HepG2 (cell line): ENCODE data around the gene MCF2L. TPM values are rescaled to one million over a fixed set of nuclear protein-coding genes. Genes with fewer than 3 reads are reported as not detected.

ENCODE experiments used
- ARID5B ChIP-seq: IDR thresholded peaks from 2 replicates; pipeline ENCODE4 v1.4.0; 2020; ENCODE audit warnings: mild to moderate bottlenecking, missing genetic modification reagents
- ARNT ChIP-seq: fragments of 450-650 bp; IDR thresholded peaks from 2 replicates; pipeline ENCODE4 v1.6.1; 2017
- FLYWCH1 ChIP-seq: sonication (generic); formaldehyde crosslinking; IDR thresholded peaks from 2 replicates; pipeline ENCODE4 v1.8.1; 2023; ENCODE audit warnings: mild to moderate bottlenecking, missing genetic modification reagents
- HMG20B ChIP-seq: conservative IDR thresholded peaks from 2 replicates; pipeline ENCODE4 v1.6.1; 2016; ENCODE audit warnings: missing genetic modification reagents, missing compliant biosample characterization
- KLF6 ChIP-seq: IDR thresholded peaks from 2 replicates; pipeline ENCODE4 v1.8.0; 2016; ENCODE audit warnings: missing biosample characterization, missing genetic modification reagents
- NPAS2 ChIP-seq: sonication (generic); formaldehyde crosslinking; IDR thresholded peaks from 2 replicates; pipeline ENCODE4 v1.8.0; 2022; ENCODE audit warnings: mild to moderate bottlenecking, missing genetic modification reagents, borderline replicate concordance
- NR1H2 ChIP-seq: sonication (generic); formaldehyde crosslinking; IDR thresholded peaks from 2 replicates; pipeline ENCODE4 v1.8.1; 2022; ENCODE audit warnings: low read depth, missing genetic modification reagents, borderline replicate concordance
- POGZ ChIP-seq: sonication (generic); formaldehyde crosslinking; IDR thresholded peaks from 2 replicates; pipeline ENCODE4 v1.4.0; 2020; ENCODE audit warnings: mild to moderate bottlenecking, missing genetic modification reagents
- SMARCE1 ChIP-seq: fragments of 450-650 bp; IDR thresholded peaks from 2 replicates; pipeline ENCODE4 v1.6.1; 2017; ENCODE audit warnings: borderline replicate concordance
- TEAD2 ChIP-seq: sonication (generic); formaldehyde crosslinking; IDR thresholded peaks from 2 replicates; pipeline ENCODE4 v1.9.0; 2021; ENCODE audit warnings: missing genetic modification reagents
- THRA ChIP-seq: sonication (generic); formaldehyde crosslinking; IDR thresholded peaks from 2 replicates; pipeline ENCODE4 v1.4.0; 2020; ENCODE audit warnings: missing genetic modification reagents, borderline replicate concordance
- U2AF1 ChIP-seq: fragments of 200-400 bp; formaldehyde crosslinking; optimal IDR thresholded peaks from 2 replicates; pipeline ENCODE3; 2017; ENCODE audit warnings: mild to moderate bottlenecking, low read depth, low read length
- ZFX ChIP-seq: sonication (generic); formaldehyde crosslinking; IDR thresholded peaks from 2 replicates; pipeline ENCODE4 v1.4.0; 2020; ENCODE audit warnings: mild to moderate bottlenecking, low read depth, missing genetic modification reagents, moderate library complexity
- ZNF138 ChIP-seq: sonication (generic); formaldehyde crosslinking; IDR thresholded peaks from 2 replicates; pipeline ENCODE4 v1.5.0; 2020; ENCODE audit warnings: mild to moderate bottlenecking, low read depth, missing genetic modification reagents
- ZNF382 ChIP-seq: sonication (generic); formaldehyde crosslinking; IDR thresholded peaks from 2 replicates; pipeline ENCODE4 v1.5.0; 2020; ENCODE audit warnings: missing genetic modification reagents, mild to moderate bottlenecking, borderline replicate concordance
- ZNF547 ChIP-seq: sonication (generic); formaldehyde crosslinking; IDR thresholded peaks from 2 replicates; pipeline ENCODE4 v1.5.1; 2020; ENCODE audit warnings: mild to moderate bottlenecking, missing genetic modification reagents
- ZNF670 ChIP-seq: sonication (generic); formaldehyde crosslinking; IDR thresholded peaks from 2 replicates; pipeline ENCODE4 v1.8.0; 2022; ENCODE audit warnings: mild to moderate bottlenecking, missing genetic modification reagents, borderline replicate concordance
- ZNF737 ChIP-seq: sonication (generic); formaldehyde crosslinking; IDR thresholded peaks from 2 replicates; pipeline ENCODE4 v1.5.0; 2020; ENCODE audit warnings: missing genetic modification reagents, mild to moderate bottlenecking, borderline replicate concordance
- ZNF776 ChIP-seq: sonication (generic); formaldehyde crosslinking; IDR thresholded peaks from 2 replicates; pipeline ENCODE4 v1.4.0; 2020; ENCODE audit warnings: mild to moderate bottlenecking, missing genetic modification reagents
- polyA plus RNA-seq, 8 experiments: library from polyadenylated mRNA; depleted of rRNA in 3 of 8; stranded (reverse) in 7 of 8; unstranded in 1 of 8; fragments of >200 nt; fragmentation: Illumina TruSeq in 4 of 8; extraction: Trizol in 4 of 8; gene quantifications; 2 replicates each; pipeline versions ENCODE4 v1.2.1 to v1.2.3, GENCODE V29; 2011 to 2016; ENCODE audit warnings: low read depth in 4 of 8, missing spikeins in 1 of 8, mixed read lengths in 1 of 8; ENCODE audit not compliant: insufficient read depth in 1 of 8
- total RNA-seq, 5 experiments: library from RNA; depleted of rRNA; stranded (reverse); fragments of >200 nt; fragmentation: Illumina TruSeq; extraction: Trizol; gene quantifications; 2 replicates each; pipeline ENCODE4 v1.2.3, GENCODE V29; 2016; ENCODE audit warnings: low read depth in 1 of 5
- TF ChIP-seq, protein P1 (sequence below): sonication (generic); formaldehyde crosslinking; IDR thresholded peaks from 2 replicates; pipeline ENCODE4 v1.4.0; 2020; ENCODE audit warnings: mild to moderate bottlenecking, low read depth, missing genetic modification reagents
- TF ChIP-seq, protein P2 (sequence below): IDR thresholded peaks from 2 replicates; pipeline ENCODE4 v1.6.1; 2016; ENCODE audit warnings: missing compliant biosample characterization, missing genetic modification reagents, borderline replicate concordance

Gene MCF2L
- total and polyA plus RNA-seq, 2 of the 13 experiments (the other 11 are each of a cell fraction or from before 2014, with no cell fraction given): 19.4 to 28.4 TPM

- TF ChIP-seq, protein P1, sequence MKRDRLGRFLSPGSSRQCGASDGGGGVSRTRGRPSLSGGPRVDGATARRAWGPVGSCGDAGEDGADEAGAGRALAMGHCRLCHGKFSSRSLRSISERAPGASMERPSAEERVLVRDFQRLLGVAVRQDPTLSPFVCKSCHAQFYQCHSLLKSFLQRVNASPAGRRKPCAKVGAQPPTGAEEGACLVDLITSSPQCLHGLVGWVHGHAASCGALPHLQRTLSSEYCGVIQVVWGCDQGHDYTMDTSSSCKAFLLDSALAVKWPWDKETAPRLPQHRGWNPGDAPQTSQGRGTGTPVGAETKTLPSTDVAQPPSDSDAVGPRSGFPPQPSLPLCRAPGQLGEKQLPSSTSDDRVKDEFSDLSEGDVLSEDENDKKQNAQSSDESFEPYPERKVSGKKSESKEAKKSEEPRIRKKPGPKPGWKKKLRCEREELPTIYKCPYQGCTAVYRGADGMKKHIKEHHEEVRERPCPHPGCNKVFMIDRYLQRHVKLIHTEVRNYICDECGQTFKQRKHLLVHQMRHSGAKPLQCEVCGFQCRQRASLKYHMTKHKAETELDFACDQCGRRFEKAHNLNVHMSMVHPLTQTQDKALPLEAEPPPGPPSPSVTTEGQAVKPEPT: peak; percentile 74; the same call in 1 of the 2 replicates
- TF ChIP-seq SMARCE1: no peak
- TF ChIP-seq THRA: peak; percentile 86; the same call in 1 of the 2 replicates
- TF ChIP-seq POGZ: peak; percentile 52; the same call in 1 of the 2 replicates
- no peak for TF ChIP-seq FLYWCH1 (CRISPR knock-in tag)
- no peak for TF ChIP-seq NPAS2 (CRISPR knock-in tag)
- no peak for TF ChIP-seq ZNF382 (CRISPR knock-in tag)
- TF ChIP-seq, protein P2, sequence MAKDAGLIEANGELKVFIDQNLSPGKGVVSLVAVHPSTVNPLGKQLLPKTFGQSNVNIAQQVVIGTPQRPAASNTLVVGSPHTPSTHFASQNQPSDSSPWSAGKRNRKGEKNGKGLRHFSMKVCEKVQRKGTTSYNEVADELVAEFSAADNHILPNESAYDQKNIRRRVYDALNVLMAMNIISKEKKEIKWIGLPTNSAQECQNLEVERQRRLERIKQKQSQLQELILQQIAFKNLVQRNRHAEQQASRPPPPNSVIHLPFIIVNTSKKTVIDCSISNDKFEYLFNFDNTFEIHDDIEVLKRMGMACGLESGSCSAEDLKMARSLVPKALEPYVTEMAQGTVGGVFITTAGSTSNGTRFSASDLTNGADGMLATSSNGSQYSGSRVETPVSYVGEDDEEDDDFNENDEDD: no peak
- 0 out of 2 replicates have a peak, but pooled peaks have one; percentile 31 for TF ChIP-seq ZNF737
- TF ChIP-seq ZNF547 (CRISPR knock-in tag): peak; percentile 90
- no peak for TF ChIP-seq TEAD2 (CRISPR knock-in tag)
- peak; percentile 90 for TF ChIP-seq ZFX (CRISPR knock-in tag)
- TF ChIP-seq NR1H2 (CRISPR knock-in tag): no peak
- peak; percentile 77 for TF ChIP-seq HMG20B (CRISPR knock-in tag)
- peak; percentile 82 for TF ChIP-seq ARID5B (CRISPR knock-in tag)
- no peak for TF ChIP-seq U2AF1
- peak; percentile 92 for TF ChIP-seq ZNF670
- TF ChIP-seq ARNT: no peak
- 0 out of 2 replicates have a peak, but pooled peaks have one; percentile 53 for TF ChIP-seq ZNF776 (CRISPR knock-in tag)
- no peak for TF ChIP-seq KLF6
- TF ChIP-seq ZNF138 (CRISPR knock-in tag): peak; percentile 34; the same call in 1 of the 2 replicates
These were observed 136.3 kb downstream of the MCF2L start, which contains the start of gene F7 (continued) for GRCh38 chr13:113105032-113105920.
